ENCODE measurements around the gene RPS27.
A peak's percentile ranks its signal among the peaks of the same experiment; 100 is the strongest.
"Not testable (repeated sequence)": the region's sequence is repeated elsewhere in the genome, so short reads cannot be mapped to it uniquely, and the experiment has no call there.

RPS27 gene

GRCh38 chr1:153962088-153963029 is 28.2 kb upstream of the RPS27 start:
- DNase-seq, result no peak

- DNase-seq, result peak; percentile 93 to 97
These were observed 27.3 kb upstream of the RPS27 start, which contains the start of gene SLC39A1 for GRCh38 chr1:153963030-153963849. TSS of gene SLC39A1 (minus strand) at chr1:153963537. CDS start at chr1:153962715, 822 bp downstream.

DNA sequence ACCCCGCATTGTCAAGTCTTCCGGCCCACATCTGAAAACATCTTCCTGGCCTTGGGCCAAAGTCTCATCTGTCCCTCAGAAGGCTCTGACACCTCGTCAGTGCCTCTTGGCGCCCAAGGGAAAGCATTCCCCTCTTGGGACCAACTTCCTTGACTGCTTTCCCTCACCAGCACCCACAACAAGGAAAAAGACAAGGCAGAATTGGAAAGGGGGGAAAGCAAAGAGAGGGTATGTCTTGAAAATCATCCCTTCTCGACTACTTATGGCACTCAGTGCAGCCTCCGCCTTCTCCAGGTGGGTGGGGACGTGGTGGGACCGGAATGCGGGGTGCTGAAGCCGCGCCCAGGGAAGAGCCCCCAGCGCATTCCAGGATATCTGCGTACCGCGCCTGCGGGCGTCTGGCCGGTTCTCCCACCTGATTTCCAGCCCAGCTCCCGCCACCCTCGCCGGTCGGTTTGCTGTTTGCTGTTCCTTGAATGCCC is 26.7 kb upstream of the RPS27 start:
- no peak for DNase-seq

DNA sequence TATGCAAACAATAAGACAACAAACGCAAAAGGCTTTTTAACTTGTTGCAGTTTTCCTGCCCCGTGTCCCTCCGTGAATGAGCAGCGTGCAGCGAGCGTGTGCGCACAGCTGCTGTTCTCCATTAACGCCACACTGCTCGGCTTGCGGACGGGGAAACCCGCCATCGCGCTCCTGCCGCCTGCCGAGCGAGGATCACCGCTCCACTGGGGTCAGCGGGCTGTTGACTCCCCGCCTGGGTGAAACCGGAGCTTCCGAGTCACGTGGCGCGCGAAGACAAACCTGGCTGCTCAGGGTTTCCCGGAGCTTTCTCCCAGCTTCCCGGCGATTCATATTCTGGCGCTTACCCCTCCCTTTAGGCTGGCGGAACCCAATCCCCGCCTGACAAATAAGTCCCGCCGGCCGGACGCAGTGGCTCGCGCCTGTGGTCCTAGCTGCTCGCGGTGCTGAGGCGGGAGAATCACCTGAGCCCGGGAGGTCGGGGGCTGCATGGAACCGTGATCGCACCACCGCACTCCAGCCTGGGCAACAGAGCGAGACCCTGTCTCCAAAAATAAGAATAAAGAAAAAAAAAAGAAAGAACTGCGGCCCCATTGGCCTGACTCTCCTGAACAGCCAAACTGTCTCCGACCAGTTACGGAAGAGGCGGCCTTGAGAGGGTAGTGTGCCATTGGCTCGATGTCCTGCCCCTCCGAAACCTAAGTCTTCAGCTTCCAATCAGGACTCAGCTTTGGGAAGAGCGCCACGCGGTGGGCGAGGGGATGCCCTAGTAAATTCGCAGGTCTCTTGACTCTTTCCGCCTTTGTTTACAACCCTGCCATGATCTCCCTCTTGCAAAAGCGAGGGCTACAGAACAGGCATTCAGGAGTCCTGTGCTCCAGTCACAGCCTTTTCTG is 23.2 kb upstream of the RPS27 start, which contains the start of gene CREB3L4:
TSS of gene CREB3L4 (plus strand) at position 796 of the 893 bp plus-strand sequence. CDS start 624 bp downstream, outside the sequence.
- peak; percentile 67 to 71 for DNase-seq

DNA sequence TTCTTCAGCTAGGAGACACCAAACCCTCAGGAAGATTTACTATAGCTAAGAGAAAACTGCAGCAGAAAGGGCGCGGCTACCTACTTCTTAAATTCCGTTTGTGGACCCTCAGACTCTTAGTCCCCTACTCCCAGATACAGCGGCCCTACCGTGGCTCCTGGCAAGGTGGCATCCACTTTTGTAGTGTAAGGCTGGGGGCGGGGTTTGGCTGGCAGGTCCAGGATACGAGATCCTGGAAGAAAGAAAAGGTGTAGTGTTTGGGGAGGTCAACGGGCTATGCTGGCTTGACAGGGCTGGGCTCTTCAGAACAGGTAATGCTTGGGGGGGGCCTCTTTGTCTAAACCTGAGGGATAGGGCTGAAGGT is 22.6 kb upstream of the RPS27 start:
- DNase-seq, result no peak

GRCh38 chr1:153968408-153968807 is 22.2 kb upstream of the RPS27 start:
- no peak for DNase-seq

GRCh38 chr1:153968972-153969371 is 21.6 kb upstream of the RPS27 start:
- no peak for DNase-seq

GRCh38 chr1:153970346-153970745 is 20.2 kb upstream of the RPS27 start:
- DNase-seq, result no peak

- no peak for DNase-seq
These were observed 17.5 kb upstream of the RPS27 start for GRCh38 chr1:153973071-153973470.

GRCh38 chr1:153973525-153973924 is 17.0 kb upstream of the RPS27 start:
- no peak for DNase-seq

DNA sequence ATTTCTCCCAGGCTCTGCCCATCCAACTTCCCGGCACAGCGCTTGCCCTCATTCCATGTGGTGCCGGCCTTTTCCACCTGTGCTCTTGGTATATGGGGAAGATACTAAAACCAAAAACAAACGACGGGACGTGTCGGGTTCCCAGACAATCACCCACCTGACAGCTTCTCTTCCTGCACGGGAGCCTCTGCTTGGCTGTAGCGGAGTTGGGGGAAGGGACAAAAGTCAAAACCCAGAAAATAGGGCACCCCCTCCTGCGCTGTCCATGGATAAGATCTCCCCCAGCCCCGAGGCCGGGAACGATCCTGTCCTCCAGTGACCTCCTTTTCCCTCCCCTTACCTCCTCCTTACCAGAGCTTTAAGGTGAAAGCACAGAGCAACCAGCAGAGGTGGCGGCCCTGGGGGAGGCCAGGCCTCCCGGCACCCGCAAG is 13.7 kb upstream of the RPS27 start:
- no peak for DNase-seq

DNA sequence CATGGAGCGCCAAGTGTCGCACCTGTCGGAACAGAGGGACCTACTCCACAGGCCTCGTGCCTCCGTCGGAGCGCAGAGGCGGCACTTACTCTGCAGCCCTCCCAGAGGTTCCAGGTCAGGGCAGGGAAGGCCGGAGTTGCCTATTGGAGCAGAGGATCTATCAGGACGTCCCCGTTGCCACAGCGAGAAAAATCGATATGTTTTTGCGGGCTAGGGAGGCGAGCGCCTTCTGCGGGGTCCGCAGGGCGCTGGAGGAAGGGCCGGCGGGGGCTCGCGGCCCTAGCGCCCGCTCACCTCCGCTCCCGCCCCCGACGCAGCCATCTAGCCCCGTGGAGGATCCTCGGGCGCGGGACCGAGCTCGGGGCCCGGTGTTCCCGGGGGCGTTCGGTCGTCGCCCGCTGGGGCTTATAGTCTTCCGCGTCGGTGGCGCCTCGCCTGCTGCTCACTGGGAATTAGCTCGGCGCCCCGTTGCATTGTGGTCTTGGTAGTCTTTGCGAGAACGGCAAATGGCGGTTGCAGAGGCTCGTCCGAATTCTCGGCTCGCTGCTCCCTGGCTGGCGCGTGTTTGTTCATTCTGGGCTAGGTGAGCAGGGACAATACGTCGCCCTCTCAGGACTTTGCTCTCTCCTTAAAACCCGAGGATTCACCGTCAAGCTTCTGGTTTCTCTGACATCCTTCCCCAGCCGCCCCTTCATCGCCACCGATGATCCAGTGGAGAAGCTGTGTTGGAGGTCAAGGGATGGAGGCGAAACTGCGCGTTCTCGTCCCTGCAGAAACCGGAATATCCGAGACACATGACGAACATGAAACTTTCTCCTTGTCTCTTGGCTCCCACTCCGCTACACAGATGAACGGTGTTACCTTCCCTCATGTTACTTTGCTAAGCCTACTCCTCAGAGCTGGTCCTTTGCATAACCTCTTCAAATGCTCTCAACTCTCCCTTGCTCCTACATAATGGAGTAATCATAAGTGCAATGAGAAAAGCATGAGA is 13.0 kb upstream of the RPS27 start, which contains the start of gene JTB:
TSS of gene JTB (minus strand) at position 425 of the 991 bp plus-strand sequence. CDS start at position 3, 422 bp downstream.
- DNase-seq, result peak; percentile 79 to 80

DNA sequence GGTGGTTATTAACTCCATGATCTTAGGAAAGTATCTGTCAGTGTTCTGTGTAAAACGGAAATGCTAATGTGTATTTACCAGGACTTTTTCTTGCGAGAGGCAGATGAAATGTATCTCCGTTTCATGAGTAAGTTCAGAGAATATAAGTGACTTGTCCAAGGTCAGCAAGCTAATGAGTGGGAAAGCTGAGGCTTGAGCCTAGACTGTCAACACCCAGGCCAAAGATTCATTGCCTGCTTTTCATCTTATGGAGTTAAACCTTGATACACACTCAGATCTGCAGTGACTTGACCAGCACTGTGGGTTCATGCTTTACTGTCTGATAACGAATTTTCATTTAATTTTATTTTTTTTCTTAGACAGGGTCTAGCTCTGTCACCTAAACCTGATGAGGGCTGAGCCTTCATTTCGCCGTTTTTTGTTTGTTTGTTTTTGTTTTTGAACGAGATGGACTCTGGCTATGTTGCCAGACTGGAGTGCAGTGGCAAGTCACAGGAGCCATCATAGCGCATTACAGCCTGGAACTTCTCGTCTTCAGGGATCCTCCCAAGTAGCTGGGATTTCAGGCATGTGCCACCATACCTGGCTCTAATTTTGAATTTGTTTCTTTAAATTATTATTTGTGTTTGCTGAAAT is 12.2 kb upstream of the RPS27 start:
- no peak for DNase-seq

DNA sequence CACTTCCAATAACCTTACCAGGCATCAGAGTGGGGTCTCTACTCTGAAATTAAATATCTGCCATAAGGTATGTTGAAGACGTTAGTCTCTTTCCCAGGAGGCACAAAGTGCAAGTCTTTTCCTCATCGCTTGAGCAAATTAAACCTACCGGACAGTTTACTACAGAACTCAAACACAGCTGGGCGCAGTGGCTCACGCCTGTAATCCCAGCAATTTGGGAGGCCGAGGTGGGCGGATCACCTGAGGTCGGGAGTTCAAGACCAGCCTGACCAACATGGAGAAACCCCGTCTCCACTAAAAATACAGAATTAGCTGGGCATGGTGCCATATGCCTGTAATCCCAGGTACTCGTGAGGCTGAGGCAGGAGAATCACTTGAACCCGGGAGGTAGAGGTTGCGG is 11.5 kb upstream of the RPS27 start:
- not testable (repeated sequence) for DNase-seq

DNA sequence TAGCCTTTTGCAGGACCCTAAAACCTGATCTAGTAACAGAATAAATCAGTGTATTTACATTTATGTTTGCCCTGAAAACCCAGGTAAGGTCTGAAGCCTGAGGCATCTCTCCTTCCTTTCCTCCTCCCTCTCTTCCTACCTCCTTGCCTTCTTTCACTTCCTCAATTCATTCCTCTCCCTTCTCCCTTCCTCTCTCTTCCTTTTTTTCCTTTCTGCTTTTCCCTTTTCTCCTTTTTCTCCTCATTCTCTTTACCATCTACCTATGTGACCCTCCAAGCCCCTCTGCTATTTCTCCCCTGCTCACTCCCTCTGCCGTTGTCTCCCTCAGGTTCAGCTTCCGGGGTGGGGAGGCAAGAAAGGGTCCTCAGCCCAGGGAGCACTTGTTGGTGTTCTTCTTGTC is 8.8 kb upstream of the RPS27 start:
- not testable (repeated sequence) for DNase-seq

GRCh38 chr1:153984123-153984894 is 6.3 kb upstream of the RPS27 start:
- no peak for DNase-seq

DNA sequence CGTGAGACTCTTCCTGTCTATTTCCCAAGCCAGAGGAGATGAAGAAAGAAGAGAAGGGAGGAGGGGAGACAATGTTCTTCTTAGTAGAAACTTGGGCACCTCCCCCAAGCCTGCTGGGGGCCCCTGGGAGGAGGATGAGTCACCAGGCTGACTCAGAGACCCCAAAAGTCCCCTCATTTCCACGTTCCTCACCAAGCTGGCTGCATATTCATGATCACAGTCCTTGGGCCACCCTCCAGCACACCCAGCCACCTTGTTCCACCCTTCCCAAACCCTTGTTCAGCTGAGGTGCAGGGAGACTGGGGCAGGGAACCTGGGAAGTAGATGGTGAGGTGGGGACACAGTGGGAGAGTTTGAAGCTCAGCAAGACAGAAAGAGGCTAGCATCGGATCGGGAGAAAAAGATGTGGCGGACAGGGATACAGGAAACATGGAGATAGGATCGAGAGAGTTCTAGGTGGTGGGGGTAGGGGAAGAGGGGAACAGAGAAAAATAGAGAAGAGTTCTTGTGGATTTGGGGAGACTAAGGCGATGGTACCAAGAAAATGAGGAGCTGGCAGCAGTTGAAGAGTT is 5.1 kb upstream of the RPS27 start:
- DNase-seq, result no peak

GRCh38 chr1:153985941-153986761 is 4.4 kb upstream of the RPS27 start, which contains the start of gene RAB13:
TSS of gene RAB13 (minus strand) at chr1:153986339. CDS start at chr1:153986236, 103 bp downstream.
- no peak for DNase-seq

All from stimulated activated CD4-positive, alpha-beta T cell treated with anti-CD3 and anti-CD28 coated beads, Interleukin-2, amount 100 ng/mL, for 48 hours (primary cell).